Measurements from ENCODE around the gene PAX7.
"Not testable (repeated sequence)": the region's sequence is repeated elsewhere in the genome, so short reads cannot be mapped to it uniquely, and the experiment has no call there.

The PAX7 gene

DNA sequence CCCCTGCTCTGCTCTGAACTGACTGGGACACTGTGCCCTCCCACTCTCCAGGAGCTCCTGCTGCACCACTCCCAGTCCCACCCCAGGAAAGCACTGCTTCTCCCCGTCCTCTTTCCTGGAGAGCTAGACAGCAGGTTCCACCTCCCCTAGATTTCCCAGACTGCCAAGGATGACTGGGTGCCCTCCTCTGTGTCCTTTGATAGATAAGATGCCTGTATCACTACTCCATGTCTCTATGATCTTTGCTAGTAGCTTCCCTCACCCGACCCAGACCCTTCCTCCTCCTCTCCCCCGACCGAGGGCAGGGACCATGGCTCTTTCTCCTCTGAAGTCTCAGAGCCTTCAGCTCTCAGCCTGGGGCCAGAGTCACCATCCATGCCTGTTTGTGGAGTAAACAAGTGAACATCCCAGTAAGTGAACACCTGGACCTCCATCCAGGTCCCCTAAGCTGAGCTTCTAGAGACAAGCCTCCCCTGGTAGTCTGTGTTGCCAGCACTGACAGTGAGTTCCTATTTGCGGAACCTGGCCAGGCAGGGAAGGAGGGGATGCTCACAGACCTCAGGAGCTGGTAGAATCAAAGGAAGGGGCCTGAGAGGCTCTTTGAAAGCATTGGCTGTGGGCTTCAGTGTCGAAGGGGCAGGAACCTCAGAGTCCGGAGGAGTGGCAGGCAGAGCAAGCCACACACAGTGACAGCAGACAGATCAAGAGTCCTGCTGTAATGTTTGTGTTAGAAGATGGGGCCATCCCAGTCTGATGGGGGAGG, 104.0 kb downstream of the PAX7 start:
- no peak for DNase-seq

GRCh38 chr1:18735224-18735997, 104.8 kb downstream of the PAX7 start:
- DNase-seq: no peak

DNA sequence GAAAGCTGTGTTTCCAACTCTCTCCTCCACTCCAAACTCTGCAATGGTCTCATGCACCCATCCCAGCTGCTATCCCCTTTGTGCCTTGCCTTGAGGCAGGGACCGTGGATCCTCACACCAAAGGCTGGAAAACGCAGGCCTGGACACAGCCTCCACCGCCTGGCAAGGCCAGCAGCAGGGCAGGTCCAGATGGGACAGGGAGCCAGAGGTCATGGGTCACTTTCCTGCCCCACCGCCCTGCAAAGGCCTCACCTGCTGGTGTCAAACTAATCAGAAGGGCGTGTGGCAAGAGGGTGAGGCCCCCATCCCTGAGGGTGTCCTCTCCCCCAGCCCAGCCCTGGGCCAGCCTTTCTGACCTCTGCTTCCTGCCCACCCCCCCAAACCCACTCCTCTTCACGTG, 106.3 kb downstream of the PAX7 start:
- no peak for DNase-seq

- no peak for DNase-seq
These were observed 107.5 kb downstream of the PAX7 start for GRCh38 chr1:18738126-18738525.

- DNase-seq: no peak
These were observed 108.0 kb downstream of the PAX7 start for GRCh38 chr1:18738617-18739016.

GRCh38 chr1:18739408-18739807, 108.8 kb downstream of the PAX7 start:
- DNase-seq: no peak

- DNase-seq: no peak
These were observed 109.3 kb downstream of the PAX7 start for GRCh38 chr1:18739897-18740296.

GRCh38 chr1:18740617-18741016, 110.0 kb downstream of the PAX7 start:
- no peak for DNase-seq

DNA sequence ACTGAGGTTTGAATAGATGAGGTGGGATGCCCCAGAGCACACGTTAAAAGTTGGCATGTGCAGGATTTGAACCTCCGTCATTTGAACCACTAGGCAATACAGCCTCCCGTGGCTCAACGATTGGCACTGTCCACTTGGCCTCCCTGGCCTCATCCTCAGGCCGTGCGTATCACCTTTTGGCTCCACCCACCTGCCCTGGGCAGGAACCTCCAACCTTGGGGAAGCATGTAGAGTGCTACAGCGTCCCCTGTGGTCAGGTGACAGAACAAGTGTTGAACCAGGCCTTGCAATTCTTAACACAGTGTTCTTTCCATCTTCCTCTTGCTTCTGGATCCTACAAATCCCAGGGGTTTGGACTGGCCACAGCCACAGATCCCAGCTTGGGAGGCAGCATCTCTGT, 112.6 kb downstream of the PAX7 start:
- DNase-seq: no peak

- DNase-seq: not testable (repeated sequence)
These were observed 113.7 kb downstream of the PAX7 start for GRCh38 chr1:18744381-18744780.

- DNase-seq: no peak
These were observed 116.3 kb downstream of the PAX7 start for GRCh38 chr1:18746981-18747380.

GRCh38 chr1:18747671-18748070, 117.0 kb downstream of the PAX7 start:
- no peak for DNase-seq

DNA sequence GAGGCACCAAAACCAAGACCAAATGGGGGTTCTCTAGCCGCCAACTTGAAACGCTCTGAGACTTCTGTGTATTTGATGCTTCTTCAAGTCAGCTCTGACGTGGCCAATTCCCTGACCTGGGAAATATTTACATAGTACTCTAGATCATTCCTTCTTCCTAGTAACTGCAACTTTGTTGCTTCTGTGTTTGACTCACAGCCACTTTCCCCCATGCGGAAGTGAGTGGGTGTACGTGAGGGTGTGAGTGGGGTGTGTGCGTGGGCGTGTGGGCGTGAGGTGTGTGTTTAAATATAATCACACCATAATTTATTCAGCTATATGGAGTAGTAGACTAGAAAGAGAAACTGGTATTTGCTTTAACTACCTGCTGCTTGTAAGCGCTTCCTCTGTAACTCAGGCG, 117.8 kb downstream of the PAX7 start:
- DNase-seq: no peak

- DNase-seq: no peak
These were observed 118.9 kb downstream of the PAX7 start for GRCh38 chr1:18749569-18749968.

DNA sequence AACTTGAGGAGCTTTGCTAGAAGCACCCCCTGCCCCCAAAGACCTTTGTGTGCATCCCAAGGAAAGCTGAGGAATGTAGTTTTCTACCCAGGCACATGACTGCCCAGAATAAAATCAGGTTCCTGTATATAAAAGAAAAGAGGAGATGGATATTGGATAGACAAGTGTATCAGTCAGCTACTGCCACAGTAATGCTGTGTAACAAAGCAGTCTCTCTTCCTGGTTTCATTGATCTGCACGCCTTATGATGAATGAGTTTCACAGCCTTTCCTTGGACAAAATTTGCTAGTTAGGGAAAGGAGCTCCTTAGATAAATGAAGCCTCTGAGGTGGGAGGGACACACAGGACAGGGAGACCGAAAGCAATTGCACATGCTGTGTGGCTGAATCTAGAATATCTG, 120.0 kb downstream of the PAX7 start:
- DNase-seq: no peak

DNA sequence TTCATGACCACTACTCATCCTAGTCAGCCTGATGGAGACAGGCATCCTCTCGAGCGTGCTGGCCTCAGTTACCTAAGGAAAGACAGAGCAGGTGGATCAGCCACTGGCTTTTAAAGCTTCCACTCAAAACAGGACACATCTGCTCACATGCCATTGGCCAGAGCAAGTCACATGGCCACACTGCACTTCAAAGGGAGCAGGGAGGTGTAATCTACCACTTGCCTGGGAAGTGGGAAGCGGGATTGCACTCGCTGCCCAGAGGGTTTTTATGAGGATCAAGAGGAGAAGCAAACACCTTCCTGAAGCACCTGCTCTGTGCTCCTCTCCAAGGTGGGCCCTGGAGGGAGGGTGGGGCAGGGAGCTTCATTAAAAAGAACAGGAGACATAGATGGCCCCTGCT, 120.8 kb downstream of the PAX7 start:
- DNase-seq: no peak

DNA sequence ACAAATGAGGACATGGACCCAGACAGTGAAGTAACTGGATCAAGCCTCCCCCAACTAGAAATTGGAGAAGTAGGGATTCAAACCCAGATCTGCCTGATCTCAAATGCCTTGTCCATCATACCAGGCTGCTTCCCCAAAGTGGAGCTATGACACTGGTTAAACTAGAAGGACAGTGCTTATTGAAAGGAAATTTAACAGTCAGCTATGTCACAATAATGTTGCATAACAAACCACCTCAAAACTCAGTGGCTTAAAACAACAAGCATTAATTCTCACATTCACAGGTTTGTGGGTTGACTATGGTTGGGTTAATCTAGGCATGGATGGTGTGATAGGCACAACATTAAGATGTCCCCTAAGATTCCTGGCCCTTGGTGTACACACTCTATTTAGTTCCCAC, 121.8 kb downstream of the PAX7 start:
- no peak for DNase-seq

GRCh38 chr1:18760156-18760555, 129.5 kb downstream of the PAX7 start:
- DNase-seq: no peak

GRCh38 chr1:18761948-18762840, 131.5 kb downstream of the PAX7 start:
- no peak for DNase-seq

DNA sequence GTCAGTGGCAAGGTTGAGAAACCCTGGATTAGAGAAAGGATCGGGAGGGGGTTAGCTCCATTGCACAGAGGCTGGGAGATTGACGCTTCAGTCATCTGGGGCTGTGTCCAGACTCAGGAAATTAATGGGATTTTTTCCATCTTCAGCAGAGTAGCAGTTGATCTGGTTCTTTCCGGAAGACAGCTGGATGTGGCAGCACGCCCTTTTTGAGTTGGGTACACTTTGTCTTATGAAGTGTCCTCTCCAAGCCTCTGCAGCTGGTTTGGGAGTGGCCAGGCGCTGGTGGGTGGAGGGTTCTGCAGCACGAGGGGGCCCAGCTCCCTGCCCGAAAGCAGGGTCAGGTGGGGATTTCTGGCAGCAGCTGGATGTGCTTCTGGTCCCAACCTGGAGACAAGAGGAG, 133.7 kb downstream of the PAX7 start:
- DNase-seq: no peak

GRCh38 chr1:18765725-18766124, 135.1 kb downstream of the PAX7 start:
- DNase-seq: no peak

DNA sequence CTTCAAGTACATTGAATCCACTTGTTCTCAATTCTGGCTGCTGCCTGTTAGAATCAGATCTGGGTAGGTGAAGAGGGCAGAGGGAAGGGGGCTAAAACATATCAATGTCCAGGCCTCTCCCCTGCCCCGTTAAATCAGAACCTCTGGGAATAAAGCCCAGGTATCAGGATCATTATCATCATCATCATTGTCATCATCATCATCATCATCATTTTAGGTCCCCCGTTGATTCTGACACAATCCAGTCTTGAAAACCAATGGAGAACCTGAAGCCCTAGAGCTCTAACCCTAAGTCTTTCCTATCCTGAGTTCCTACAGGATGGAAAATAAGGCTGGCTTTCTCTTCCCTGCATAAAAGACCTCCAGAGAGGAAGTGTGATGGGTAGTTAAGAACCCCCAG, 135.7 kb downstream of the PAX7 start:
- DNase-seq: no peak

- not testable (repeated sequence) for DNase-seq
These were observed 136.9 kb downstream of the PAX7 start for GRCh38 chr1:18767576-18767975.

GRCh38 chr1:18768086-18768485, 137.4 kb downstream of the PAX7 start:
- DNase-seq: no peak
